MM.1S (cell line): Measurements from ENCODE around the gene MBLAC1.

Source experiments
- CTCF ChIP-seq: fragments of 300-600 bp; sonication (generic); IDR thresholded peaks from 2 replicates; pipeline ENCODE4 v1.5.1; 2016; ENCODE audit warnings: antibody characterized with exemption, low read length, mixed read lengths
- EZH2 ChIP-seq: fragments of 300-600 bp; sonication (generic); optimal IDR thresholded peaks from 2 replicates; pipeline ENCODE3; 2017; ENCODE audit warnings: low read depth, mild to moderate bottlenecking, antibody characterized with exemption, low read length, mixed read lengths
- EZH2phosphoT487 ChIP-seq: fragments of 300-600 bp; sonication (generic); IDR thresholded peaks from 2 replicates; pipeline ENCODE4 v1.6.1; 2018; ENCODE audit warnings: antibody characterized with exemption, low read length

DNA sequence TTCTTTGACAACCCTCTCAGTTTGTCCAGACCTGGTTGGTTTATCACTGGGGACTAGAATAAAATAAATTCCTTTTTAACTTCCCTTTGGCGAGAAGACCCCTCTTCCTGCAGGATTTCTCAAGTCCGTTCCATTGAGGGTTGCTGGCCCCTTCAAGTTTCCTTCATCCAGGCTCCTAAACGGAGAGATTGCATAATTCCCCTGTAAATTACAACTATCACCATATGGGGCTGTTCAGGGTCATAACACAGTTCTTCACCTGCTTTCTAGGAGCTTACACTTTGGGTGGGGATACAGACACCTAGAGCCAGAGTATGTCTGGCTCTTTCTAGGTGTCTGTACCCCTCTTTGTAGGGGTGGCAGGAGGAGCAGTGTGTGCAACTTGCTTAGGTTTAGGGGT, 41.3 kb upstream of the MBLAC1 start:
- TF ChIP-seq CTCF = no peak
- TF ChIP-seq EZH2phosphoT487 = no peak
- TF ChIP-seq EZH2 = no peak
